WTC11 (cell line): Measurements from ENCODE around the gene COMMD7. TPM values are rescaled to one million over a fixed set of nuclear protein-coding genes. Genes with fewer than 3 reads are reported as not detected.
A peak's percentile ranks its signal among the peaks of the same experiment; 100 is the strongest.

Experiments
- ATAC-seq: fragments of 200-7000 bp; cut with Tn5 transposase; 2 replicates; pipeline ENCODE4 v1.10.0; 2021; ENCODE audit warnings: mild to moderate bottlenecking, moderate library complexity
- CTCF ChIA-PET: fragments of 300-600 bp; sonication (Branson Sonifier 250); formaldehyde crosslinking; loops from one replicate; lab custom pipeline; 2021; ENCODE audit warnings: antibody characterized with exemption; lab: Charles Lee
- POLR2A ChIA-PET: fragments of 350-600 bp; sonication (Branson Sonifier 250); formaldehyde crosslinking; loops from one replicate; lab custom pipeline; 2021; ENCODE audit warnings: antibody characterized with exemption; lab: Charles Lee
- DNase-seq: peaks from one replicate; pipeline ENCODE4 v3.0.0; 2021; ENCODE audit warnings: low spot score
- H3K27ac Mint-ChIP-seq: 2 replicates; pipeline ENCODE4 v1.8.0; 2021; ENCODE audit warnings: mixed read lengths
- H3K27me3 Mint-ChIP-seq: 2 replicates; pipeline ENCODE4 v1.8.0; 2021; ENCODE audit warnings: low read depth, mild to moderate bottlenecking, moderate library complexity, mixed read lengths
- H3K36me3 Mint-ChIP-seq: 2 replicates; pipeline ENCODE4 v1.8.0; 2021; ENCODE audit warnings: mixed read lengths
- H3K4me1 Mint-ChIP-seq: 2 replicates; pipeline ENCODE4 v1.8.0; 2022; ENCODE audit warnings: mixed read lengths
- H3K4me3 Mint-ChIP-seq: 2 replicates; pipeline ENCODE4 v1.8.0; 2021; ENCODE audit warnings: mild to moderate bottlenecking, moderate library complexity, mixed read lengths
- H3K9me3 Mint-ChIP-seq: 2 replicates; pipeline ENCODE4 v1.8.0; 2021; ENCODE audit warnings: mixed read lengths
- ATF1 ChIP-seq: sonication (generic); formaldehyde crosslinking; IDR thresholded peaks from 2 replicates; pipeline ENCODE4 v1.8.1; 2023; ENCODE audit warnings: mild to moderate bottlenecking, moderate library complexity, missing genetic modification reagents
- FOXK1 ChIP-seq: sonication (generic); formaldehyde crosslinking; IDR thresholded peaks from 2 replicates; pipeline ENCODE4 v1.8.0; 2022; ENCODE audit warnings: mild to moderate bottlenecking, moderate library complexity, missing genetic modification reagents
- FOXP1 ChIP-seq: sonication (generic); formaldehyde crosslinking; IDR thresholded peaks from 2 replicates; pipeline ENCODE4 v1.8.0; 2022; ENCODE audit warnings: missing genetic modification reagents, mild to moderate bottlenecking, moderate library complexity, borderline replicate concordance
- GRHL2 ChIP-seq: fragments of 250-450 bp; sonication (Bioruptor Pico); IDR thresholded peaks from 2 replicates; pipeline ENCODE4 v1.8.0; 2022; ENCODE audit warnings: mild to moderate bottlenecking, moderate library complexity; ENCODE audit not compliant: insufficient replicate concordance, severe bottlenecking
- HMGA2 ChIP-seq: fragments of 250-450 bp; sonication (Bioruptor Pico); IDR thresholded peaks from 2 replicates; pipeline ENCODE4 v1.4.0; 2021; ENCODE audit warnings: mild to moderate bottlenecking, moderate library complexity
- IRF1 ChIP-seq: sonication (generic); formaldehyde crosslinking; IDR thresholded peaks from 2 replicates; pipeline ENCODE4 v1.8.0; 2023; ENCODE audit warnings: missing genetic modification reagents
- IRF2 ChIP-seq: sonication (generic); formaldehyde crosslinking; IDR thresholded peaks from 2 replicates; pipeline ENCODE4 v1.8.0; 2022; ENCODE audit warnings: low read depth, missing genetic modification reagents, borderline replicate concordance
- JAZF1 ChIP-seq: fragments of 250-450 bp; sonication (Bioruptor Pico); IDR thresholded peaks from 2 replicates; pipeline ENCODE4 v1.9.0; 2021; ENCODE audit warnings: moderate library complexity, mild to moderate bottlenecking, inconsistent platforms
- JUN ChIP-seq: sonication (generic); formaldehyde crosslinking; IDR thresholded peaks from 2 replicates; pipeline ENCODE4 v1.8.0; 2023; ENCODE audit warnings: mild to moderate bottlenecking, missing genetic modification reagents
- MXD4 ChIP-seq: fragments of 250-450 bp; sonication (Bioruptor Pico); IDR thresholded peaks from 2 replicates; pipeline ENCODE4 v1.8.0; 2021; ENCODE audit warnings: mild to moderate bottlenecking, moderate library complexity, borderline replicate concordance
- MYBL2 ChIP-seq: sonication (generic); formaldehyde crosslinking; IDR thresholded peaks from 2 replicates; pipeline ENCODE4 v1.8.1; 2023; ENCODE audit warnings: mild to moderate bottlenecking, moderate library complexity, missing genetic modification reagents
- NR1H2 ChIP-seq: sonication (generic); formaldehyde crosslinking; IDR thresholded peaks from 2 replicates; pipeline ENCODE4 v1.9.0; 2021; ENCODE audit warnings: mild to moderate bottlenecking, moderate library complexity, missing genetic modification reagents
- RELA ChIP-seq: sonication (generic); formaldehyde crosslinking; IDR thresholded peaks from 2 replicates; pipeline ENCODE4 v1.8.1; 2022; ENCODE audit warnings: missing genetic modification reagents, mild to moderate bottlenecking, borderline replicate concordance
- SMAD3 ChIP-seq: sonication (generic); formaldehyde crosslinking; IDR thresholded peaks from 2 replicates; pipeline ENCODE4 v1.8.0; 2022; ENCODE audit warnings: missing genetic modification reagents, mild to moderate bottlenecking, borderline replicate concordance
- TCF7 ChIP-seq: sonication (generic); formaldehyde crosslinking; IDR thresholded peaks from 2 replicates; pipeline ENCODE4 v1.8.0; 2022; ENCODE audit warnings: mild to moderate bottlenecking, low read depth, missing genetic modification reagents, moderate library complexity
- TEAD1 ChIP-seq: sonication (generic); formaldehyde crosslinking; IDR thresholded peaks from 2 replicates; pipeline ENCODE4 v1.8.0; 2022; ENCODE audit warnings: mild to moderate bottlenecking, missing genetic modification reagents
- ZNF532 ChIP-seq: fragments of 250-450 bp; sonication (Bioruptor Pico); IDR thresholded peaks from 2 replicates; pipeline ENCODE4 v1.9.0; 2021; ENCODE audit warnings: mild to moderate bottlenecking, borderline replicate concordance
- total RNA-seq: library from RNA; stranded (reverse); gene quantifications from 3 replicates; pipeline ENCODE4 v1.2.3, GENCODE V29; 2021
- TF ChIP-seq, protein P1 (sequence below): sonication (generic); formaldehyde crosslinking; IDR thresholded peaks from 2 replicates; pipeline ENCODE4 v1.8.1; 2022; ENCODE audit warnings: missing genetic modification reagents, borderline replicate concordance
- TF ChIP-seq, protein P2 (sequence below): fragments of 200-600 bp; IDR thresholded peaks from 2 replicates; pipeline ENCODE4 v1.8.0; 2022; ENCODE audit warnings: antibody characterized with exemption
- TF ChIP-seq, protein P3 (sequence below): sonication (generic); formaldehyde crosslinking; conservative IDR thresholded peaks from 2 replicates; pipeline ENCODE4 v1.8.1; 2023; ENCODE audit warnings: mild to moderate bottlenecking, low read depth, missing genetic modification reagents, moderate library complexity

Gene COMMD7
- total RNA-seq, 1 experiment from 2014 or later = 42.3 TPM

DNA sequence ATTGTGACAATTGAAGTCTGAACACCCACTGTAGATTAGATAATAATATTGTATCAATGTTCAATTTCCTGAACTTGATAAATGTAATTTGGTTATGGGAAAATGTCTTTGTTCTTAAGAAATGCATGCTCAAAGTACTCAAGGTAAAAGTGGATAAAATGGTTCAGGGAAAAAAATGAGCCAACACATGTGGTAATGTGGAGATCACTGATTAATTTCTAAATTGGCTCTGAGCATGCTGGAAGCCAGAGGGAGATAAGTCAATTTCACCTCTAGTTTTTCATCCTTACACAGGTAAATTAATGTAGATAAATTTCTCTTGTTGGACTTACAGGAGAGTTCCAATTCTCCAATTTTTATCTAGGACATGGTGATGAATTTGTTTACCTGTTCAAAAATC lies 8.0 kb upstream of the COMMD7 start:
- H3K4me1 Mint-ChIP-seq = peaks cover 82% of the 10 kb centered on the region
- CTCF ChIA-PET = interaction anchor here (0.7 to 1.6 kb wide), 3 partner anchors 27 to 70 kb away, joined by 3 to 5 read pairs (median 4); no protein-coding TSS in a partner anchor
- H3K9me3 Mint-ChIP-seq = no peaks in the 10 kb centered on the region
- POLR2A ChIA-PET = interaction anchor here (1.5 kb wide), 1 partner anchor 12 kb away, joined by 3 read pairs; no protein-coding TSS in a partner anchor
- no peaks in the 10 kb centered on the region for H3K36me3 Mint-ChIP-seq
- ATAC-seq = no peak
- peak overlapping the region; percentile 21 for H3K4me3 Mint-ChIP-seq
- DNase-seq = no peak
- TF ChIP-seq ZNF532 (no peak), SMAD3 (CRISPR knock-in tag) (no peak), IRF1 (no peak), FOXP1 (CRISPR knock-in tag) (no peak), FOXK1 (no peak), HMGA2 (CRISPR knock-in tag) (no peak), MYBL2 (no peak), ATF1 (CRISPR knock-in tag) (no peak), GRHL2 (no peak), JUN (CRISPR knock-in tag) (no peak), TEAD1 (CRISPR knock-in tag) (no peak), IRF2 (CRISPR knock-in tag) (no peak), RELA (CRISPR knock-in tag) (no peak), MXD4 (CRISPR knock-in tag) (no peak), JAZF1 (CRISPR knock-in tag) (no peak), TCF7 (CRISPR knock-in tag) (no peak), NR1H2 (no peak)
- TF ChIP-seq, protein P1, sequence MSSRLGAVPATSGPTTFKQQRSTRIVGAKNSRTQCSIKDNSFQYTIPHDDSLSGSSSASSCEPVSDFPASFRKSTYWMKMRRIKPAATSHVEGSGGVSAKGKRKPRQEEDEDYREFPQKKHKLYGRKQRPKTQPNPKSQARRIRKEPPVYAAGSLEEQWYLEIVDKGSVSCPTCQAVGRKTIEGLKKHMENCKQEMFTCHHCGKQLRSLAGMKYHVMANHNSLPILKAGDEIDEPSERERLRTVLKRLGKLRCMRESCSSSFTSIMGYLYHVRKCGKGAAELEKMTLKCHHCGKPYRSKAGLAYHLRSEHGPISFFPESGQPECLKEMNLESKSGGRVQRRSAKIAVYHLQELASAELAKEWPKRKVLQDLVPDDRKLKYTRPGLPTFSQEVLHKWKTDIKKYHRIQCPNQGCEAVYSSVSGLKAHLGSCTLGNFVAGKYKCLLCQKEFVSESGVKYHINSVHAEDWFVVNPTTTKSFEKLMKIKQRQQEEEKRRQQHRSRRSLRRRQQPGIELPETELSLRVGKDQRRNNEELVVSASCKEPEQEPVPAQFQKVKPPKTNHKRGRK (CRISPR knock-in tag) = no peak
- TF ChIP-seq, protein P2, sequence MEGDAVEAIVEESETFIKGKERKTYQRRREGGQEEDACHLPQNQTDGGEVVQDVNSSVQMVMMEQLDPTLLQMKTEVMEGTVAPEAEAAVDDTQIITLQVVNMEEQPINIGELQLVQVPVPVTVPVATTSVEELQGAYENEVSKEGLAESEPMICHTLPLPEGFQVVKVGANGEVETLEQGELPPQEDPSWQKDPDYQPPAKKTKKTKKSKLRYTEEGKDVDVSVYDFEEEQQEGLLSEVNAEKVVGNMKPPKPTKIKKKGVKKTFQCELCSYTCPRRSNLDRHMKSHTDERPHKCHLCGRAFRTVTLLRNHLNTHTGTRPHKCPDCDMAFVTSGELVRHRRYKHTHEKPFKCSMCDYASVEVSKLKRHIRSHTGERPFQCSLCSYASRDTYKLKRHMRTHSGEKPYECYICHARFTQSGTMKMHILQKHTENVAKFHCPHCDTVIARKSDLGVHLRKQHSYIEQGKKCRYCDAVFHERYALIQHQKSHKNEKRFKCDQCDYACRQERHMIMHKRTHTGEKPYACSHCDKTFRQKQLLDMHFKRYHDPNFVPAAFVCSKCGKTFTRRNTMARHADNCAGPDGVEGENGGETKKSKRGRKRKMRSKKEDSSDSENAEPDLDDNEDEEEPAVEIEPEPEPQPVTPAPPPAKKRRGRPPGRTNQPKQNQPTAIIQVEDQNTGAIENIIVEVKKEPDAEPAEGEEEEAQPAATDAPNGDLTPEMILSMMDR = no peak
- TF ChIP-seq, protein P3, sequence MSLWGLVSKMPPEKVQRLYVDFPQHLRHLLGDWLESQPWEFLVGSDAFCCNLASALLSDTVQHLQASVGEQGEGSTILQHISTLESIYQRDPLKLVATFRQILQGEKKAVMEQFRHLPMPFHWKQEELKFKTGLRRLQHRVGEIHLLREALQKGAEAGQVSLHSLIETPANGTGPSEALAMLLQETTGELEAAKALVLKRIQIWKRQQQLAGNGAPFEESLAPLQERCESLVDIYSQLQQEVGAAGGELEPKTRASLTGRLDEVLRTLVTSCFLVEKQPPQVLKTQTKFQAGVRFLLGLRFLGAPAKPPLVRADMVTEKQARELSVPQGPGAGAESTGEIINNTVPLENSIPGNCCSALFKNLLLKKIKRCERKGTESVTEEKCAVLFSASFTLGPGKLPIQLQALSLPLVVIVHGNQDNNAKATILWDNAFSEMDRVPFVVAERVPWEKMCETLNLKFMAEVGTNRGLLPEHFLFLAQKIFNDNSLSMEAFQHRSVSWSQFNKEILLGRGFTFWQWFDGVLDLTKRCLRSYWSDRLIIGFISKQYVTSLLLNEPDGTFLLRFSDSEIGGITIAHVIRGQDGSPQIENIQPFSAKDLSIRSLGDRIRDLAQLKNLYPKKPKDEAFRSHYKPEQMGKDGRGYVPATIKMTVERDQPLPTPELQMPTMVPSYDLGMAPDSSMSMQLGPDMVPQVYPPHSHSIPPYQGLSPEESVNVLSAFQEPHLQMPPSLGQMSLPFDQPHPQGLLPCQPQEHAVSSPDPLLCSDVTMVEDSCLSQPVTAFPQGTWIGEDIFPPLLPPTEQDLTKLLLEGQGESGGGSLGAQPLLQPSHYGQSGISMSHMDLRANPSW = no peak
- H3K27me3 Mint-ChIP-seq = no peaks in the 10 kb centered on the region
- peak overlapping the region; percentile 97 for H3K27ac Mint-ChIP-seq
